ENCODE measurements around the gene KRTAP9-9.
"Not testable (repeated sequence)": the region's sequence is repeated elsewhere in the genome, so short reads cannot be mapped to it uniquely, and the experiment has no call there.

KRTAP9-9 gene

GRCh38 chr17:41255381-41256290 is at the start of gene KRTAP9-9:
KRTAP9-9 (plus strand) TSS chr17:41255384.
- not testable (repeated sequence) for DNase-seq

- DNase-seq: no peak
Observed at GRCh38 chr17:41211845-41212466, 43.2 kb upstream of the KRTAP9-9 start.

GRCh38 chr17:41212524-41213169 is 42.5 kb upstream of the KRTAP9-9 start:
- no peak for DNase-seq

GRCh38 chr17:41215681-41216080 is 39.5 kb upstream of the KRTAP9-9 start:
- DNase-seq: no peak

- DNase-seq: no peak
Observed at GRCh38 chr17:41223821-41224220, 31.4 kb upstream of the KRTAP9-9 start.

GRCh38 chr17:41226051-41226450 is 29.1 kb upstream of the KRTAP9-9 start:
- DNase-seq: no peak

GRCh38 chr17:41226598-41227095 is 28.5 kb upstream of the KRTAP9-9 start, which contains the start of gene KRTAP9-2:
KRTAP9-2 (plus strand) TSS chr17:41226648; CDS start chr17:41226655, 7 bp downstream.
- not testable (repeated sequence) for DNase-seq

- DNase-seq: no peak
Observed at GRCh38 chr17:41230094-41230493, 25.1 kb upstream of the KRTAP9-9 start.

- no peak for DNase-seq
Observed at GRCh38 chr17:41231731-41232130, 23.5 kb upstream of the KRTAP9-9 start.

- not testable (repeated sequence) for DNase-seq
Observed at GRCh38 chr17:41232399-41233105, 22.6 kb upstream of the KRTAP9-9 start, which contains the start of gene KRTAP9-3. KRTAP9-3 (plus strand) TSS chr17:41232449; CDS start chr17:41232502, 53 bp downstream.

- not testable (repeated sequence) for DNase-seq
Observed at GRCh38 chr17:41237116-41237515, 18.1 kb upstream of the KRTAP9-9 start.

GRCh38 chr17:41237949-41238437 is 17.2 kb upstream of the KRTAP9-9 start, which contains the start of gene KRTAP9-8:
KRTAP9-8 (plus strand) TSS chr17:41237999; CDS start chr17:41238052, 53 bp downstream.
- DNase-seq: not testable (repeated sequence)

GRCh38 chr17:41246995-41247787 is 8.0 kb upstream of the KRTAP9-9 start:
- not testable (repeated sequence) for DNase-seq

- DNase-seq: not testable (repeated sequence)
Observed at GRCh38 chr17:41249637-41250240, 5.4 kb upstream of the KRTAP9-9 start, which contains the start of gene KRTAP9-4. KRTAP9-4 (plus strand) TSS chr17:41249687; CDS start chr17:41249721, 34 bp downstream.

GRCh38 chr17:41251261-41251660 is 3.9 kb upstream of the KRTAP9-9 start:
- no peak for DNase-seq

GRCh38 chr17:41254861-41255260 is 323 bp upstream of the KRTAP9-9 start:
- no peak for DNase-seq

GRCh38 chr17:41256291-41256685 is 1.1 kb downstream of the KRTAP9-9 start:
- DNase-seq: no peak

- no peak for DNase-seq
Observed at GRCh38 chr17:41258406-41258805, 3.2 kb downstream of the KRTAP9-9 start.

GRCh38 chr17:41263212-41263611 is 8.0 kb downstream of the KRTAP9-9 start:
- DNase-seq: no peak

- DNase-seq: no peak
Observed at GRCh38 chr17:41264599-41264998, 9.4 kb downstream of the KRTAP9-9 start.

- no peak for DNase-seq
Observed at GRCh38 chr17:41265078-41265477, 9.9 kb downstream of the KRTAP9-9 start, which contains the start of gene KRTAP9-6. KRTAP9-6 (plus strand) TSS chr17:41265378; CDS start chr17:41265378, 0 bp downstream.
